ENCODE data around the gene NELL1.

Gene NELL1

DNA sequence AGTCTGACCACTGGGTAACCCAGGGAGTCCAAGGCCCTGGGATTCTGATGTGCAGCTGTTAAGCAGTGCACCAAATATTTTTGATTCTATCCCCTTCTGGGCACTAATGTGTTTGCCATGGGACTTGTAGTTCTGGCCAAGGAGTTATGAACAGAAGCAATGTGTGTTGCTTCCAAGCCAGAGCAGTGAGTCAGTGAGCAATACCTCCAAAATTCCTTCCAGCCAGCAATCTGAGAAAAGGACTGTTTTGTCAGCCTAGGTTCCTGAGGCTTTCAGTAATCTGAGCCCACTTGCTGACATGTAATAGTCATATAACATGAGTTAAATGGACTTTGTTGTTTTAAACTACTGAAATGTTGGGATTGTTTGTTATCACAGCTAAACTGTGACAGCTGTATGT is 311.4 kb downstream of the NELL1 start:
- DNase-seq, result no peak

- DNase-seq, result no peak
These were observed 321.1 kb downstream of the NELL1 start for GRCh38 chr11:20990447-20990846.

- DNase-seq, result no peak
These were observed 322.1 kb downstream of the NELL1 start for GRCh38 chr11:20991471-20991870.

- DNase-seq, result no peak
These were observed 337.9 kb downstream of the NELL1 start for GRCh38 chr11:21007297-21007696.

- no peak for DNase-seq
These were observed 348.9 kb downstream of the NELL1 start for GRCh38 chr11:21018248-21018647.

DNA sequence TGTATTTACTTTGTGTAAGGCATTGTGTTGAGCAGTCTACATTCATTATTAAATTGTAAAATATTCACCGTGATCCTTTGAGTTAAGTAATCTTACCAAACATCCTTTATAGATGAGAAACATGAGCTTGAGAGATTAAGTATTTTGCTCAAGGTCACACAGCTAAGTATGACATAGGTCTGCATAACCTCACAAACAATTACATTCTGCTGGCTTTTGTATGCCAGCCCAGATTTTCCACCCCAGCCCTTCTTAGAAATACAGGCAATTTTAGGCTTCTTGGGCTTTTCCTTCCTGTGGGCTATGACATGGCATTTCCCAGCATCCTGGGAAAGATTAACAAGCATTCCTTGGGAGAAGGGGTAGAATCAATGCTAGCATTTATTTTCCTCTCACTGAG is 357.3 kb downstream of the NELL1 start:
- DNase-seq, result no peak

DNA sequence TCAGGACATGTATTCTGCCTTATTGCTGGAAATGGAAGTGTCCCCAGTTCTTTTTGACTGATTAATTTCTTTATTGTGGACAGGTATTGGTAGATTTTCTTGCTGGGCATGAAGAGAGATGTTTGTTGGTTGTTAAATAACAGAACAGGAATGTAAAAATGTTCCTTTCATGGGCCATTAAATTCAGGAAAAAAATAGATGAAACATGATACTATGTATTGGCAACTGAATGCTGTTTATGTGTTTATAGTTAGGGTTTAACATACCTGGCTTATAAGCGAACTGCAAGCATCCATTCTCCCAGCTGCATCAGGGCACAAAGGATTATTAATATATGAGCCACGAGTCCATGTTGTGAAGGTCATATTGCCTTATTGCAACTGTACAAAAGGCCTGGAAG is 368.5 kb downstream of the NELL1 start:
- no peak for DNase-seq

DNA sequence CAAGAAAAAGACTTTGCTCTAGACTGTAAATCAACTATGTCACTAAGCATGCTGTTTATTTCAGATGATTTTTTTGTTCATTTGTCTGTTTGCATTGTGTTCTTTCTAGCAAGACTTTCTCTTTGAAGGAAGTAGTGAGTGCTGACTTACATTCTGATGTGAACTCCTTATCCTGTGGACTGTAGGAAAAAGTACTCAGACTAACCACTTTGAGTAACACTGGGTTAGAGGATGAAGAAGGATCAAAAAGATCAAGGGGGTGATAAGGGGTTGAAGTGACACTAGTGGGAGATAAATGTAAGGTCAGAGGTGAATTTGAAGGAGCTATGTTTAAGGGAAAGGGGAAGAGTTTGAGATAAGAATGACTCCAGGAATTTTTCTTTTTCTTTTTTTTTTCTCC is 369.4 kb downstream of the NELL1 start:
- DNase-seq, result no peak

GRCh38 chr11:21040630-21041029 is 371.2 kb downstream of the NELL1 start:
- DNase-seq, result no peak

- DNase-seq, result no peak
These were observed 379.2 kb downstream of the NELL1 start for GRCh38 chr11:21048626-21049025.

DNA sequence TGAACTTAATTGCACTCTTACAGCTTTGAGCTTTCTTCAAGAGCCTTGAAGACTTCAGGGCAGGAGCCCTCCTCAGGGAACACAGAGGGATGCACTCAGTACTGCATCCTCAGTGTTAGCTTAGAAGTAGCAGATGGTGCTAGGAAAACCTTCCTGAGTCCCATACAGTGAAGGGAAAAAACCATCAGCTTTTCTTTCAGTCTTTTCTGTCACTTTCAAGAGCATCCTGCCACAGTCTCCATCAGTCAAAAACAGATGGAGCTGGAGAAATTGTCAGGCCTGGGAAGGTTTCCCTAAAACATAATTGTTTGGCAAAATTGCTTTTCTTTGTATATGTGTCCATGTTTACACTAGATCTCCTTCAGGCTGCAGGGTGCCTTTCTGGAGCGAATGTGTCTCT is 384.1 kb downstream of the NELL1 start:
- DNase-seq, result no peak

DNA sequence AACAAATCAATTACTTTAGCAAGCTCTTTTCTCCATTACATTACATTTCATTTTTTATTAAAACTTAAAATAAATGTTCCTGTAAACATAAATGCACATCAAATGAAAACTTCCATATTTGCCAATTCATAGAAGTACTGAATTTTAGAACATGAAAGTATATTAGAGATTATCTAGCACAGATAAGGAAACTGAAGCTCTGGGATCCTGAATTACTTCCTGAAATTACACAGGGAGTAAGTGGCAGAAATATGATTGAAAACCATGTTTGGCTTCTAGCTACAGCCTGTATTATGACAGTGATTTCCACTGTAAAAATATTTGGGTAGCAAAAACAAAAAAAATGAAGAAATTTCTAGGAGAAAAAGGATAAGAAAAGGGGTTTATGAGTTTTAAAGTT is 387.3 kb downstream of the NELL1 start:
- no peak for DNase-seq

DNA sequence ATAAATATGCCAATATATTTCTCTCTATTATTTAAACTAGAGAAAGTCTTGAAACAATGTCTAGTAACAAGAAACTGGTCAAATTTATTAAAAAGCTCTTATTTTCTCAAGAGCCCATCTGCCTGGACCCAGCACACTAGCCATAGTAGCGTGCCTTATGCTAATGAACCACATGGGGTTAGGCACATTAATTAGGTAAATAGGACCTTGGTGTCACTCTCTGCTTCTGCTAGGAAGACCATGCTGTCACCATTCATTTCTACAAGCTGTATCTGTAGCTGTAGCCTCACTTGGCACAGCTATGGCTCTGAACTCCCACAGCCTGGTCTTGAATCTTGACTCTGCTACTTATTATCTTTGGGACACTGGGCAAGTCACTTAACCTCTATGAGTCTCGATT is 390.5 kb downstream of the NELL1 start:
- no peak for DNase-seq

GRCh38 chr11:21066030-21066429 is 396.6 kb downstream of the NELL1 start:
- DNase-seq, result no peak

- no peak for DNase-seq
These were observed 399.5 kb downstream of the NELL1 start for GRCh38 chr11:21068886-21069285.

- DNase-seq, result no peak
These were observed 400.5 kb downstream of the NELL1 start for GRCh38 chr11:21069909-21070308.

GRCh38 chr11:21072558-21072957 is 403.2 kb downstream of the NELL1 start:
- no peak for DNase-seq

DNA sequence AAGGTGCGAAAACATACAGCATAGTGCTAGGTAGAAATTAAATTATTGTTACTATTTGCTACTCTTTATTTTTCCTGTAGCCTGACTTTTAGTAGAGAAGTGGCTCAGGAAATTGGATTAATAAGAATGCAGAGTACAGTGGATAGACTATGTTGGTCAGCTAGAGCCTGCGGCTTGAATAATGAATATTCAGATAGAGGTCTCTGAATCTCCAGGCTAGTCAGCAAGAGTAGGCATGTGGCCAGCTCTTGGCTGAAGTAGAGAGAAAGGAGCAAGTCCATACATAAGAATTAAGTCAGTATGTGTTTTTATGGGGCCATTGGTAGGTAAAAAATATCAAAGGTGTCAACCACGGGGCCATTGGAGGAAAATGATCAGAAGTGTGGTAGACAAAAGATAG is 413.5 kb downstream of the NELL1 start:
- no peak for DNase-seq

DNA sequence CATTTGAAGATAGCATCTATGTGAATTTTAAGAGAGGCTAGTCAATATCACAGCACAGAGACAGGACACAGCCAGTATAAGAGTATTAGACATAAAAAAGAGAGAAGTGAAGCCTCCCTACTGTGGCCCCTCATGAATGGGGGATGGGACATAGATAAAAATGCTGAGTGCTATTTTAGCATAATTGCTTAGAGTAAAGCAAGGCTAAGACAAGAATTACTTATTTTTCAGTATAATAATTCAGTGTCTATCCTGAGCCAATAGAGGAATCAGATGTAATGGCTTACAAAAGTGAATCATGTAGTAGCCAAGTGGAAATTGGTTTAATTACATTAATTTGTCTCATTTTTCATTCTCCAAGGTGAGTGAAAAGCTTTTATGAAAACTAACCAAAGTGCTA is 419.5 kb downstream of the NELL1 start:
- no peak for DNase-seq

- no peak for DNase-seq
These were observed 435.3 kb downstream of the NELL1 start for GRCh38 chr11:21104641-21105040.

GRCh38 chr11:21105196-21105917 is 436.0 kb downstream of the NELL1 start:
- DNase-seq, result no peak

- DNase-seq, result no peak
These were observed 440.0 kb downstream of the NELL1 start for GRCh38 chr11:21109341-21109740.

DNA sequence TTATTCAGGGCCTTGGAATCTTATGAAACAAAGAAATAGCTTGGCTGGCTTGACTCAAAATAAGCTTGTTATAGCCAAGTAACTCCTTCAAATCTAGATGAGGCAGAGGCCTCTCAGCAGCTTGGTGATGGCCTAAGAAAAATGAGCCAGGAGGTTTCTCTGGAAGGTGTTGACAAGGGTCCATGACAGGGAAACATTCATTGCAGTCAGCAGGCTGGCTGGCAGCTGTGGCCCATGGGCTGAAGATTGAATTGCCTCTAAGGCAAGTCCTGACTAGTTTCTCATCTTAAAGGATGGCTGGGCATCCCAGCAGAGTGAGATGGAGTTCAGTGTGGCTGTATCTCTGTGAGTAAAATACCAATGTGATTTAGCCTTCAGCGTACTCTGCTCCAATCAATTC is 441.0 kb downstream of the NELL1 start:
- no peak for DNase-seq

GRCh38 chr11:21113876-21114275 is 444.5 kb downstream of the NELL1 start:
- DNase-seq, result no peak

DNA sequence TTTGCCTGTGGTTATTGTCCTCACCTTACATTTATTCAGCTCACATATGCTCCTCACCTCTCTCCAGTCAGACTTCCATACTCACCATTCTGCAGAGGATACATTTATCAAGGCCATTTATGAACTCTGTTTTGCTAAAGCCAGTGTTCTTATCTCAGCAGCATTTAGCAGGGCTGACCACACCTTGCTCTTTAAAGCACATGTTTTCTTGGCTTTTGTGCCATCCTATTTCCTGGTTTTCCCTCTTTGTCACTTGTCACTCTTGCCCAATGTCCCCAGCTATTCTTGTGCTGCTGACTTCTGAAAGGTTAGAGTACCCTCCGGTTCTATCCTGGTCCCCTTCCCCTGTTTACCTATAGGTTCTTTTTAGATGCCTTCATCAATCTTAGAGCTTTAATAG is 446.6 kb downstream of the NELL1 start:
- no peak for DNase-seq

Data from fibroblast of skin of scalp (primary cell).